HG03196 (cell line): ENCODE results near the gene QRICH1.
A peak's percentile ranks its signal among the peaks of the same experiment; 100 is the strongest.

ENCODE experiments used
- ATAC-seq: cut with Tn5 transposase; IDR thresholded peaks from one replicate; pipeline ENCODE4 v1.9.1; 2021; ENCODE audit not compliant: unreplicated experiment

The QRICH1 gene

DNA sequence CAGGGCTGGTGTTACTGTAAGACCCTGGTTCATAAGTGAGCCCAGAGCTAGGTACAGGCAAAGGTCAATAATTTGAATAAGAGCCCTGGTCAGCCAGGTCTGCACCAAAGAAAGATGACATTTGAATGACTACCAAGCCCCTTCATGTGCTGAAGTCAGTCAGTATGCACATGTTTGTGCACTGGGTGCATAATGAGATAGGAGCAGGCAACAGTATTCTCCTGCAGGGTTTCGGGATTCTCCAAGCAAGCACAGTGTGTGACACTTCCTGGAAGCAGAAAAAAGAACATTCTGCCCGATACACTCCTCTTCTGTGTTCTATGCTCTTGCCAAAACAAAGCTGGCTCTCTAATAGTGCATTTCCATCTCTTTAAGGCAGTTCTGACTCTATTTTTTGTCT lies 59.2 kb downstream of the QRICH1 start:
- no peak for ATAC-seq

- ATAC-seq, result no peak
Observed at GRCh38 chr3:49032646-49033304, 61.1 kb downstream of the QRICH1 start.

GRCh38 chr3:49030321-49030720 lies 63.5 kb downstream of the QRICH1 start:
- no peak for ATAC-seq

- ATAC-seq, result no peak
Observed at GRCh38 chr3:49029563-49029884, 64.3 kb downstream of the QRICH1 start.

DNA sequence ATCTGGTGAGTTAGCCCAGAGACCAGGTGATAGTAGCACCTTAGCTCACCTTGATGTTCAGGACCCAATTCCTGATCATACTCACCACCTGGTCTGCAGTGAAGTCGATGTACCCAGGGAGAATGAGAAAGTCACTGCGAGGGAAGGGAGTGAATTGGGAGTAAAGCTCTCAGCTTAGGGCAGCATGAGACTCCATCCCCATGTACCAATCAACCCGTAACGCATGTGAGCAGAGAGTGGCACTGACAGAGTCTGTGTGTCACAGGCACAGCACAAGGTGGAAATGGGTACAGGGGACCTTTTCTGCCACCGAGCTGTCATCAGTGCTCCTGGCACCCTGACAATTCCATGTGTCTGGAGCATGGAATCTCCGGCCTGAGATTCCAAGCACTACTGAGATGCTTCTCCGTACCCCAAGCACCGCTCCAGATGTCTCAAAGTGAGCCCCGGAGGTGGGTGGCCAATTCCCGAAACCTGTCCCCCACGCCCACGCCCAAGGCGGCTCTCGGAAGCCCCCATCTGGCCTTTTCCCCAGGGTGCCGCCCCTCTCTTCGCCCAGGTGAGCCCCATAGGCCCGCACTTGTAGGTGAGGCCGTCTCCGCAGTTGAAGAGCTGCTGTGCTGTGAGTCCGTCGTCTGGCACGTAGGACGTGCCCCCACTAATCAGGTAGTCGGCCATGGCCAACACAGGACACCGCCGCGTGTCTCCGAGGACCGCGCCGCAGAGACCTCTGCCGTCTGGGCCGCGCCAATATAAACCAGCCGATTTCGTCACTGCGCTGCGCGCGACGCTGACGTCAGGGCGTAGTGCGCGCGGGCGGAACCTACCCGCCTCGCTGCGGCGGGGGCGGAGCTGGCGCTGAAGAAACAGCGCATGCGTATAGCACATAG lies 65.0 kb downstream of the QRICH1 start, which contains the start of gene IMPDH2:
Gene IMPDH2, minus strand, starts transcription at position 726 of the 890 bp plus-strand sequence. Its CDS starts 48 bp downstream, at position 678.
- peak; percentile 85 for ATAC-seq

DNA sequence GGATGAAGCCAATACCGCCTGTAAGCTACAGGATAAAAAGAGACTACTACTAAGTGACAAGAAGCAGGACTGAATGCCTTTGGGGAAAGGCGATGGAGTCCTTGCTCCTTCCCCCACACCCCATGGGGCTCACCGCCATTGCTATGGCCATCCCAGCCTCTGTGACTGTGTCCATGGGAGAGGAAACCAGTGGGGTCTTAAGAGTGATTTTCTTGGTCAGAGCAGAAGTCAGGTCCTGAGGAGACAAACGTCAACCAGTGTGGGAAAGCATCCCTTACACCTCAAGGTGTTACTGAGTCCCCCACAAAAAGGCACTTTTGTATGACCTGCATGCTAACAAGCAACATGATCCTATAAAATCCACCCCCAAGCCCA lies 65.6 kb downstream of the QRICH1 start:
- ATAC-seq, result no peak

DNA sequence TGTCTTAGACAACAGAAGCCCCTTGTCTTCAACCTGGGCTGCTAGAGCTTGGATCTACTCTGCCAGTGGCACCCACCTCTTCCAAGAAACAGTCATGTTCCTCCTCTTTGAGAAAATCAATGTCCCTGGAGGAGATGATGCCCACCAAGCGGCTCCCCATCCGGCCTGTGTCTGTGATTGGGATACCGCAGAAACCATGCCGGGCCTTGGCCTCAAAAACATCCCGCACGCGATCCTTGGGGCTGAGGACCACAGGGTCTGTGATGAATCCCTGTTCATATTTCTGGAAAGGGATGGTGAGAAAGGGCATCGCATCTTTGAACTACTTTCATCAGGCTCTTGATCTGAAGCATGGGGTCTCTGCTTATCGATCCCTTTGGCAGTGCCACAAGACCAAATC lies 66.2 kb downstream of the QRICH1 start:
- no peak for ATAC-seq

DNA sequence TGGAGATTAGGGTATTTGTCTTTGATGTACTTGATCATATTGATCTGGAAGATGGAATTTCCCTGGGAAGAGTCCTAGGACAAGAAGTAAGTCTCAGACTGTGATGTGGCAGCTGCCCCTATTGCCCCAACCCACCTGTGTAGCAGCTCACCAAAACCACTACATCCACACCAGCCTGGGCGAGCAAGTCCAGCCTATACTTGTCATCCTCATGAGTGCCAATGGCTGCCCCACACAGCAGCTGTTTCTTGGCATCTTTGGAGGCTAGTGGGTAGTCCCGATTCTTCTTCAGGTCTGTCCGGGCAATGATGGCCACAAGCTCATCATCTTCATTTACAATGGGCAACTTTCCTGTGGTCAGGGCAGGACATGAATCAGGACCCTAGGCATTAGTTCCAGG lies 67.3 kb downstream of the QRICH1 start:
- no peak for ATAC-seq

DNA sequence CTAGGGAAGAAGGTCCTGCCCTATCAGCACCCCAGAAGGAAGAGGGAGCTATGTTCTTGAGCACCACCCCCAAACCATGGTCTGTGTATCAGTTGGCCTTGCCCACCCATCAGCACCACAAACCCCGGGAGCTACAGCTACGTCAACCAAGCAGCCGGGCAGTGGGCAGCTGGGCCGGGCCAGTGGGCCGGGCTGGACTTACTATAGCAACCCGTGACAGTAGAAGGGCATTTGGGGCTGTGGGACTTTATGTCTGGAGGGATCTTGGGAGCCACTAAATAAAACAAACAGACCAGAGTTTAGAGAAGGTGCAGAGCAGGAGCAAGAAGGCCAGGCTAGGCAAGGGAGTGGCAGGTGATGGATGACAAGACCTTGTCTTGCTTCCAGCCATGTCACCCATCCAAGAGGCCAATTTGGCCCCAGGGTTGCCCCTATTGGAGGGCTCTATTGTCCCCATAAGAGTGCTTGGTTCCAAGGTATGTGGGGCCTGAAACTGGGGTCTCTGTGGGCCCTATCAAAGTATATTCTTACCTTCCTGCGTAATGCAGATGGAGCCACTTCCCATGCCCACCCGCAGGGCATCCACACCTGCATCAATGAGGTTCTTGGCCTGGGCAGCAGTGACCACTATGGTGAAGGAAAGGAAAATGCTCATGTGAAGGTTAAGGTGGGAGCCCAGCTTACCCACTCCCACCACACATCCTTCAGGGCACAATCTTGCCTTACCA lies 67.9 kb downstream of the QRICH1 start:
- ATAC-seq, result no peak

GRCh38 chr3:49025005-49025792 lies 68.7 kb downstream of the QRICH1 start:
- ATAC-seq, result no peak

DNA sequence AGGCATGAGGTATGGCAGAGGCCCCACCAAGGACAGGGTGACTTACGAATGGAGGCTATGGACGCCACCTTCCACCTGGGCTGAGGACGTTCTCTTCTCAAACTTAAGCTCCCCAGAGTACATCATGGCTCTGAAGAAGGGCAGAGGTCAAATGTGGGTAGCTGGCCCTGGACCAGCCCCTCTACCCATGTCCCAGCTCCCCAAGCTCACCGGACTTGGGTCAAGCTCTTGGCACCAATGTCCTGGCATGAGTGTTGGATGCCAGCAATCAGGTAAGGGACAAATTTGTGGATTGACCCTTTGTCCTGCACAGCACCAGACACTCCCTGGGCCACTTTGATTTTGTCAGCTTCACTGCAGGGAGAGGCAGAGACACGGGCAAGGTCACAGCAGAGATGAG lies 69.4 kb downstream of the QRICH1 start:
- no peak for ATAC-seq

DNA sequence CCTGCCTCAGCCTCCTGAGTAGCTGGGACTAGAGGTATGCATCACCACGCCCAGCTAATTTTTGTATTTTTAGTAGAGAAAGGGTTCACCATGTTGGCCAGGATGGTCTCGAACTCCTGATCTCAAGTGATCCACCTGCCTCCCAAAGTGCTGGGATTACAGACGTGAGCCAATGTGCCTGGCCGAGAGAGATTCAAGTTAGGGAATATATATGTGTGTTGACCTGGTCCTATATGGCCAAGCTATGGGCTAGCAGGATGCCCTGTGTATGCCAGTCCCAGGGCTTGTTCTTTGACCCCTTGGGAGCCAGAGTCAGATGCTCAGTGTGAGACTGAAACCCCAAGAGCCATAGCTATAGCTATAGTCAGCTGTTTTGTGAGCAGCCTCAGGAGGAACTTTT lies 70.1 kb downstream of the QRICH1 start:
- no peak for ATAC-seq

DNA sequence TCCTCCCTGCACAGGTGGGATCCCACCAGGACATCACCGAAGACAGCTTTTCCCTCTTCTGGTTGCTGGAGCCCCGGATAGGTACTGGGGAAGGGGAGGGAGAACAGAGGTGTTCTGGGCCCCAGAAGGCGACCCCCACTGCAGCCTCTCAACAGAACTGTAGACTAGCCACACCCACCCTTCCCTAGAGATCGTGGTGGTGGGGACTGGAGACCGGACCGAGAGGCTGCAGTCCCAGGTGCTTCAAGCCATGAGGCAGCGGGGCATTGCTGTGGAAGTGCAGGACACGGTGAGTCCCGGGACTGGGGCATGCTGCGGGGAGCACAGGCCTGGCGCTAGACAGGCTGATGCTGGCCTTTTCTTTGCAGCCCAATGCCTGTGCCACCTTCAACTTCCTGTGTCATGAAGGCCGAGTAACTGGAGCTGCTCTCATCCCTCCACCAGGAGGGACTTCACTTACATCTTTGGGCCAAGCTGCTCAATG lies 71.1 kb downstream of the QRICH1 start:
- ATAC-seq, result no peak

DNA sequence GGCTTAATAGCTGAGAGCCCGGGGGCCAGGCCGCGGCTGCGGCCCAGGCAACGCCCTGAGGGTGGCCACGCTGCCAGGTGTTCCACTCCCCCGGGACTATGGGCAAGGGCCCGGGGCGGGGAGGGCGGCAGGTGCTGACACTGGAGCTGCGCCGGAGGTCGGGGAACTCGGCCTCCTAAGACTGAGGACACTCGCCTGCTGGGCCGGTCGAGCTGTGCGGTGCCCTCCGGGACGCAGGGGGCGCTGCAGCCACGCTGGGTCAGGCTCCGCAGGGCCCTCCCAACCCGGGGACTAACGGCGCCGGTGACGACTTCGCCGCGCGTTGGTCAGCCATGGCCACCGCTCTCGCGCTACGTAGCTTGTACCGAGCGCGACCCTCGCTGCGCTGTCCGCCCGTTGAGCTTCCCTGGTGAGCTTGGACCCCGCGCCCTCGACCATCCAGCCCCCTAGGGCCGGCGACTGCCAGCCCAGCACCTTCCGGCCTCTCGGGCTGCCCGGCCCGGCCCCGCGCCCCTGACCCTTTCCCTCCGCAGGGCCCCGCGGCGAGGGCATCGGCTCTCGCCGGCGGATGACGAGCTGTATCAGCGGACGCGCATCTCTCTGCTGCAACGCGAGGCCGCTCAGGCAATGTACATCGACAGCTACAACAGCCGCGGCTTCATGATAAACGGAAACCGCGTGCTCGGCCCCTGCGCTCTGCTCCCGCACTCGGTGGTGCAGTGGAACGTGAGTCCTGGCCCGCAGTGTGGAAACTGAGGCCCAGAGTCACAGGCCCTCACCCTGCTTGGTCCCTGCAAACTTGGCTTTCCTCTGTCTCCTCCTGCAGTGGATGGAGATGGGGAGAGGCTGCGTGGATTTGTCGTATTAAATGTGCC lies 71.8 kb downstream of the QRICH1 start, which contains the start of gene NDUFAF3:
Gene NDUFAF3, plus strand, starts transcription at position 309 of the 875 bp plus-strand sequence. Its CDS starts 24 bp downstream, at position 333.
- ATAC-seq, result peak; percentile 48

GRCh38 chr3:49021213-49021812 lies 72.6 kb downstream of the QRICH1 start:
- ATAC-seq, result peak; percentile 41

- peak; percentile 4 for ATAC-seq
Observed at GRCh38 chr3:49020330-49021212, 73.3 kb downstream of the QRICH1 start.

- ATAC-seq, result no peak
Observed at GRCh38 chr3:49019941-49020329, 73.9 kb downstream of the QRICH1 start.

DNA sequence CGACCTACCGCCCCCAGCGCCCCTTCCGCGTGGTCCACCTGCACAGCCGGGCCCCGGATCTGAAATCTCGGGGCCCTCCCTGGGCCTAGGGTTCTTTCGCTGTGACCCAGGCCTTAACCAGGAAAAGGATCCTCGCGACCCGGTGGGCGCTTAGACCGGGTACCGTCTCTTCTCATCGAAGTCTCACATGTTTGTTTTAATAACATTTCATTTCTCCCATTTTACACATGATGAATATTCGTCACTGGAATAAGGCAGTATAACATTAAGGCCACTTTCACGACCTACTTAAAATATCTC lies 75.2 kb downstream of the QRICH1 start:
- no peak for ATAC-seq
